Lung (tissue), 12 donors: ENCODE data around the gene FADS1. TPM values are rescaled to one million over a fixed set of nuclear protein-coding genes. Genes with fewer than 3 reads are reported as not detected.

Experiments
- ATAC-seq: fragments of 200-7000 bp; cut with Tn5 transposase; one replicate; pipeline ENCODE4 v1.9.1; 2020; ENCODE audit warnings: moderate number of reproducible peaks; ENCODE audit not compliant: insufficient read depth, low FRiP score
- DNase-seq, 3 donors: peaks; one replicate each; pipeline ENCODE4 v3.0.0-alpha.2; 2013 to 2017
- H3K27ac ChIP-seq, 2 donors: one replicate each; pipeline ENCODE4 v1.5.1; 2013; ENCODE audit warnings: mild to moderate bottlenecking in 2 of 2, moderate library complexity in 2 of 2, control low read depth in 1 of 2, inconsistent platforms in 1 of 2, low read depth in 1 of 2, low read length in 1 of 2
- H3K27me3 ChIP-seq, 3 donors: one replicate each; pipeline ENCODE4 v1.5.1; 2013; ENCODE audit warnings: low read length in 2 of 3; ENCODE audit not compliant: control insufficient read depth in 3 of 3, insufficient read depth in 3 of 3
- H3K36me3 ChIP-seq, 4 donors: one replicate each; pipeline ENCODE4 v1.5.1; 2013; ENCODE audit warnings: low read length in 4 of 4, mild to moderate bottlenecking in 1 of 4, moderate library complexity in 1 of 4; ENCODE audit not compliant: control insufficient read depth in 4 of 4, insufficient read depth in 4 of 4
- H3K4me1 ChIP-seq, 5 donors: one replicate each; pipeline ENCODE4 v1.5.1; 2013; ENCODE audit warnings: low read length in 5 of 5, mild to moderate bottlenecking in 2 of 5, moderate library complexity in 1 of 5; ENCODE audit not compliant: control insufficient read depth in 5 of 5, insufficient read depth in 5 of 5
- H3K4me3 ChIP-seq: one replicate; pipeline ENCODE4 v1.5.1; 2013; ENCODE audit warnings: mild to moderate bottlenecking, control low read depth, moderate library complexity
- H3K9ac ChIP-seq, 2 donors: one replicate each; pipeline ENCODE4 v1.5.1; 2013; ENCODE audit warnings: low read length in 2 of 2, control low read depth in 1 of 2; ENCODE audit not compliant: insufficient read depth in 1 of 2
- H3K9me3 ChIP-seq, 4 donors: one replicate each; pipeline ENCODE4 v1.5.1; 2013; ENCODE audit warnings: low read length in 3 of 4, mild to moderate bottlenecking in 1 of 4, moderate library complexity in 1 of 4; ENCODE audit not compliant: control insufficient read depth in 4 of 4, insufficient read depth in 3 of 4
- CTCF ChIP-seq: IDR thresholded peaks from 2 replicates; pipeline ENCODE4 v1.5.1; 2012; ENCODE audit warnings: mild to moderate bottlenecking; ENCODE audit errors: control extremely low read depth, extremely low read depth
- WGBS, 2 donors: extraction: QIAGEN DNeasy Blood & Tissue Kit; methylation state at CpG; one replicate each; pipeline ENCODE4 v1.1.7; 2013; 5-methylcytosine and 5-hydroxymethylcytosine counted together
- polyA plus RNA-seq, 2 donors: library from polyadenylated mRNA; stranded (reverse); fragments of 200-250 nt; gene quantifications; one replicate each; pipeline ENCODE4 v1.2.1, GENCODE V29; 2013
- total RNA-seq, 2 donors: library from RNA; depleted of rRNA in 1 of 2; stranded (reverse); fragments of >200 nt in 1 of 2; gene quantifications; one replicate each; pipeline ENCODE4 v1.2.1, GENCODE V29; 2014 to 2021
- donor health status: control.
- donor health status: control.
- donor health status: Bipolar disorder and iron deficiency.
- donor health status: healthy.
- donor health status: DM: yes; HTN: yes; CAD: no.

Gene FADS1
- total and polyA plus RNA-seq, 4 donors, result 35.1 to 102 (median 45.0) TPM

- no peak for TF ChIP-seq CTCF
- H3K4me1 ChIP-seq, result peaks cover 0 to 3% (median 0%) of the 10 kb centered on the region in 5 donors
- no peak for ATAC-seq
- H3K9ac ChIP-seq, result no peak overlapping the region
- no peak overlapping the region for H3K4me3 ChIP-seq
- H3K27ac ChIP-seq, result no peak overlapping the region
- H3K36me3 ChIP-seq, result peaks cover 0 to 36% (median 9%) of the 10 kb centered on the region in 4 donors
- 91 to 96% methylated on average over 18 of the region's 18 CpGs for WGBS, 2 donors
- DNase-seq, result no peak
- no peaks in the 10 kb centered on the region for H3K9me3 ChIP-seq
- no peaks in the 10 kb centered on the region for H3K27me3 ChIP-seq
Measured at GRCh38 chr11:61847914-61848581, 31.2 kb upstream of the FADS1 start.

- TF ChIP-seq CTCF, result no peak
- DNase-seq, result no peak
- ATAC-seq, result no peak
- no peak overlapping the region for H3K4me3 ChIP-seq
- no peak overlapping the region for H3K27ac ChIP-seq
- WGBS, 2 donors, result 91 to 93% methylated on average over 10 of the region's 10 CpGs
- no peak overlapping the region for H3K9ac ChIP-seq
- no peaks in the 10 kb centered on the region for H3K9me3 ChIP-seq
- H3K4me1 ChIP-seq, result peaks cover 0 to 2% (median 0%) of the 10 kb centered on the region in 5 donors
- peaks cover 0 to 36% (median 15%) of the 10 kb centered on the region in 4 donors for H3K36me3 ChIP-seq
- H3K27me3 ChIP-seq, result no peaks in the 10 kb centered on the region
Measured at GRCh38 chr11:61846362-61847020, 29.7 kb upstream of the FADS1 start.

GRCh38 chr11:61844909-61845565, 28.2 kb upstream of the FADS1 start:
- TF ChIP-seq CTCF, result no peak
- no peak overlapping the region for H3K9ac ChIP-seq
- ATAC-seq (no peak), DNase-seq (no peak)
- peaks cover 0 to 37% (median 20%) of the 10 kb centered on the region in 4 donors for H3K36me3 ChIP-seq
- H3K4me1 ChIP-seq, result no peaks in the 10 kb centered on the region
- no peaks in the 10 kb centered on the region for H3K9me3 ChIP-seq
- H3K4me3 ChIP-seq, result no peak overlapping the region
- WGBS, 2 donors, result 82 to 90% methylated on average over 16 of the region's 16 CpGs
- no peak overlapping the region for H3K27ac ChIP-seq
- H3K27me3 ChIP-seq, result no peaks in the 10 kb centered on the region
